GM23338 (cell line): ENCODE results near the gene DIP2C. TPM values are rescaled to one million over a fixed set of nuclear protein-coding genes. Genes with fewer than 3 reads are reported as not detected.

ENCODE experiments used
- ATAC-seq: fragments of 200-7000 bp; cut with Tn5 transposase; 3 replicates; pipeline ENCODE4 v1.9.1; 2020
- DNase-seq: peaks from one replicate; pipeline ENCODE4 v3.0.0-alpha.2; 2015; ENCODE audit warnings: low spot score
- H2AFZ ChIP-seq: fragments of 200-600 bp; sonication (generic); 2 replicates; pipeline ENCODE4 v1.8.0; 2016; ENCODE audit warnings: antibody characterized with exemption, mild to moderate bottlenecking, moderate library complexity
- H3F3A ChIP-seq: fragments of 200-600 bp; sonication (generic); replicated peaks from 2 replicates; pipeline ENCODE4 v1.8.0; 2017; ENCODE audit warnings: antibody characterized with exemption, mixed run types, low read depth
- H3K27ac ChIP-seq: fragments of 200-600 bp; sonication (generic); 2 replicates; pipeline ENCODE4 v1.6.1; 2016; ENCODE audit warnings: low read depth
- H3K27me3 ChIP-seq: fragments of 200-600 bp; sonication (generic); 2 replicates; pipeline ENCODE4 v1.8.0; 2016; ENCODE audit warnings: mild to moderate bottlenecking, mixed run types, moderate library complexity; ENCODE audit not compliant: insufficient read depth
- H3K36me3 ChIP-seq: fragments of 200-600 bp; sonication (generic); 2 replicates; pipeline ENCODE4 v1.8.0; 2016; ENCODE audit warnings: mild to moderate bottlenecking; ENCODE audit not compliant: insufficient read depth
- H3K4me1 ChIP-seq: fragments of 200-600 bp; sonication (generic); 2 replicates; pipeline ENCODE4 v1.8.0; 2016; ENCODE audit warnings: mild to moderate bottlenecking, moderate library complexity; ENCODE audit not compliant: insufficient read depth
- H3K4me2 ChIP-seq: fragments of 200-600 bp; sonication (generic); 2 replicates; pipeline ENCODE4 v1.7.1; 2017; ENCODE audit warnings: mixed run types
- H3K4me3 ChIP-seq: fragments of 200-600 bp; sonication (generic); 2 replicates; pipeline ENCODE4 v1.6.1; 2016; ENCODE audit warnings: mixed run types
- H3K79me2 ChIP-seq: fragments of 200-600 bp; sonication (generic); replicated peaks from 2 replicates; pipeline ENCODE4 v1.8.0; 2017; ENCODE audit warnings: mild to moderate bottlenecking; ENCODE audit not compliant: insufficient read depth
- H3K9me2 ChIP-seq: fragments of 200-600 bp; sonication (generic); 2 replicates; pipeline ENCODE4 v1.8.0; 2017; ENCODE audit not compliant: insufficient read depth
- H4K20me1 ChIP-seq: fragments of 200-600 bp; sonication (generic); replicated peaks from 2 replicates; pipeline ENCODE4 v1.8.0; 2017; ENCODE audit warnings: mild to moderate bottlenecking; ENCODE audit not compliant: insufficient read depth
- H3K27ac Mint-ChIP-seq: 2 replicates; pipeline ENCODE4 v1.8.0; 2020; ENCODE audit warnings: inconsistent platforms, mild to moderate bottlenecking, moderate library complexity, mixed read lengths
- H3K27me3 Mint-ChIP-seq: 3 replicates; pipeline ENCODE4 v1.8.0; 2022; ENCODE audit warnings: low read depth, mild to moderate bottlenecking, moderate library complexity, mixed read lengths, inconsistent platforms; ENCODE audit not compliant: insufficient read depth, poor library complexity
- H3K36me3 Mint-ChIP-seq: 3 replicates; pipeline ENCODE4 v1.8.0; 2021; ENCODE audit warnings: low read depth, mild to moderate bottlenecking, inconsistent platforms, moderate library complexity, mixed read lengths
- H3K4me1 Mint-ChIP-seq: 3 replicates; pipeline ENCODE4 v1.8.0; 2020; ENCODE audit warnings: mild to moderate bottlenecking, inconsistent platforms, mixed read lengths
- H3K4me3 Mint-ChIP-seq: 3 replicates; pipeline ENCODE4 v1.8.0; 2021; ENCODE audit warnings: moderate library complexity, mild to moderate bottlenecking, inconsistent platforms, mixed read lengths
- H3K9me3 Mint-ChIP-seq: 3 replicates; pipeline ENCODE4 v1.8.0; 2020; ENCODE audit warnings: moderate library complexity, mild to moderate bottlenecking, inconsistent platforms, mixed read lengths
- CTCF ChIP-seq, 2 experiments: fragments of 200-600 bp in 1 of 2; sonication (generic) in 1 of 2; conservative IDR thresholded peaks; 2 replicates each; pipeline versions ENCODE4 v1.5.1 to v1.6.1; 2016 to 2017; ENCODE audit warnings: antibody characterized with exemption in 2 of 2, low read depth in 2 of 2, mild to moderate bottlenecking in 2 of 2, moderate library complexity in 1 of 2
- polyA plus RNA-seq: library from polyadenylated mRNA; unstranded; fragments of >200 nt; fragmentation: Nextera tagmentation; extraction: Ambion mirVana; gene quantifications from 2 replicates; pipeline ENCODE4 v1.2.1, GENCODE V29; 2016
- total RNA-seq: library from RNA; depleted of rRNA; stranded (reverse); fragments of >200 nt; shearing (Covaris generic); gene quantifications from 2 replicates; pipeline ENCODE4 v1.2.3, GENCODE V29; 2014
- TF ChIP-seq, protein P1 (sequence below): fragments of 250-450 bp; sonication (Bioruptor Pico); IDR thresholded peaks from 2 replicates; pipeline ENCODE4 v1.5.0; 2020; ENCODE audit warnings: mild to moderate bottlenecking, moderate library complexity

The DIP2C gene
- total and polyA plus RNA-seq, 2 experiments from 2014 or later: 5.1 to 7.7 TPM

GRCh38 chr10:269440-270074, 419.9 kb downstream of the DIP2C start:
- no peak overlapping the region; the same call in 1 of the 2 replicates for H3K27ac Mint-ChIP-seq
- H3K4me3 Mint-ChIP-seq: no peak overlapping the region

More at GRCh38 chr10:269440-270074, 419.9 kb downstream of the DIP2C start:
- Mint-ChIP-seq H3K27me3 (peaks cover 1% of the 10 kb centered on the region), H3K9me3 (no peaks in the 10 kb centered on the region), H3K36me3 (no peaks in the 10 kb centered on the region), H3K4me1 (peaks cover 26% of the 10 kb centered on the region)
- Histone ChIP-seq H3K4me1 (peaks cover 11% of the 10 kb centered on the region; the same call in 1 of the 2 replicates), H3K36me3 (no peaks in the 10 kb centered on the region), H2AFZ (no peak overlapping the region), H3K27me3 (no peaks in the 10 kb centered on the region), H3K4me2 (no peak overlapping the region), H4K20me1 (no peaks in the 10 kb centered on the region), H3F3A (no peaks in the 10 kb centered on the region), H3K9me2 (no peaks in the 10 kb centered on the region), H3K4me3 (no peak overlapping the region), H3K79me2 (no peaks in the 10 kb centered on the region), H3K27ac (no peak overlapping the region)
- TF ChIP-seq, protein P1, sequence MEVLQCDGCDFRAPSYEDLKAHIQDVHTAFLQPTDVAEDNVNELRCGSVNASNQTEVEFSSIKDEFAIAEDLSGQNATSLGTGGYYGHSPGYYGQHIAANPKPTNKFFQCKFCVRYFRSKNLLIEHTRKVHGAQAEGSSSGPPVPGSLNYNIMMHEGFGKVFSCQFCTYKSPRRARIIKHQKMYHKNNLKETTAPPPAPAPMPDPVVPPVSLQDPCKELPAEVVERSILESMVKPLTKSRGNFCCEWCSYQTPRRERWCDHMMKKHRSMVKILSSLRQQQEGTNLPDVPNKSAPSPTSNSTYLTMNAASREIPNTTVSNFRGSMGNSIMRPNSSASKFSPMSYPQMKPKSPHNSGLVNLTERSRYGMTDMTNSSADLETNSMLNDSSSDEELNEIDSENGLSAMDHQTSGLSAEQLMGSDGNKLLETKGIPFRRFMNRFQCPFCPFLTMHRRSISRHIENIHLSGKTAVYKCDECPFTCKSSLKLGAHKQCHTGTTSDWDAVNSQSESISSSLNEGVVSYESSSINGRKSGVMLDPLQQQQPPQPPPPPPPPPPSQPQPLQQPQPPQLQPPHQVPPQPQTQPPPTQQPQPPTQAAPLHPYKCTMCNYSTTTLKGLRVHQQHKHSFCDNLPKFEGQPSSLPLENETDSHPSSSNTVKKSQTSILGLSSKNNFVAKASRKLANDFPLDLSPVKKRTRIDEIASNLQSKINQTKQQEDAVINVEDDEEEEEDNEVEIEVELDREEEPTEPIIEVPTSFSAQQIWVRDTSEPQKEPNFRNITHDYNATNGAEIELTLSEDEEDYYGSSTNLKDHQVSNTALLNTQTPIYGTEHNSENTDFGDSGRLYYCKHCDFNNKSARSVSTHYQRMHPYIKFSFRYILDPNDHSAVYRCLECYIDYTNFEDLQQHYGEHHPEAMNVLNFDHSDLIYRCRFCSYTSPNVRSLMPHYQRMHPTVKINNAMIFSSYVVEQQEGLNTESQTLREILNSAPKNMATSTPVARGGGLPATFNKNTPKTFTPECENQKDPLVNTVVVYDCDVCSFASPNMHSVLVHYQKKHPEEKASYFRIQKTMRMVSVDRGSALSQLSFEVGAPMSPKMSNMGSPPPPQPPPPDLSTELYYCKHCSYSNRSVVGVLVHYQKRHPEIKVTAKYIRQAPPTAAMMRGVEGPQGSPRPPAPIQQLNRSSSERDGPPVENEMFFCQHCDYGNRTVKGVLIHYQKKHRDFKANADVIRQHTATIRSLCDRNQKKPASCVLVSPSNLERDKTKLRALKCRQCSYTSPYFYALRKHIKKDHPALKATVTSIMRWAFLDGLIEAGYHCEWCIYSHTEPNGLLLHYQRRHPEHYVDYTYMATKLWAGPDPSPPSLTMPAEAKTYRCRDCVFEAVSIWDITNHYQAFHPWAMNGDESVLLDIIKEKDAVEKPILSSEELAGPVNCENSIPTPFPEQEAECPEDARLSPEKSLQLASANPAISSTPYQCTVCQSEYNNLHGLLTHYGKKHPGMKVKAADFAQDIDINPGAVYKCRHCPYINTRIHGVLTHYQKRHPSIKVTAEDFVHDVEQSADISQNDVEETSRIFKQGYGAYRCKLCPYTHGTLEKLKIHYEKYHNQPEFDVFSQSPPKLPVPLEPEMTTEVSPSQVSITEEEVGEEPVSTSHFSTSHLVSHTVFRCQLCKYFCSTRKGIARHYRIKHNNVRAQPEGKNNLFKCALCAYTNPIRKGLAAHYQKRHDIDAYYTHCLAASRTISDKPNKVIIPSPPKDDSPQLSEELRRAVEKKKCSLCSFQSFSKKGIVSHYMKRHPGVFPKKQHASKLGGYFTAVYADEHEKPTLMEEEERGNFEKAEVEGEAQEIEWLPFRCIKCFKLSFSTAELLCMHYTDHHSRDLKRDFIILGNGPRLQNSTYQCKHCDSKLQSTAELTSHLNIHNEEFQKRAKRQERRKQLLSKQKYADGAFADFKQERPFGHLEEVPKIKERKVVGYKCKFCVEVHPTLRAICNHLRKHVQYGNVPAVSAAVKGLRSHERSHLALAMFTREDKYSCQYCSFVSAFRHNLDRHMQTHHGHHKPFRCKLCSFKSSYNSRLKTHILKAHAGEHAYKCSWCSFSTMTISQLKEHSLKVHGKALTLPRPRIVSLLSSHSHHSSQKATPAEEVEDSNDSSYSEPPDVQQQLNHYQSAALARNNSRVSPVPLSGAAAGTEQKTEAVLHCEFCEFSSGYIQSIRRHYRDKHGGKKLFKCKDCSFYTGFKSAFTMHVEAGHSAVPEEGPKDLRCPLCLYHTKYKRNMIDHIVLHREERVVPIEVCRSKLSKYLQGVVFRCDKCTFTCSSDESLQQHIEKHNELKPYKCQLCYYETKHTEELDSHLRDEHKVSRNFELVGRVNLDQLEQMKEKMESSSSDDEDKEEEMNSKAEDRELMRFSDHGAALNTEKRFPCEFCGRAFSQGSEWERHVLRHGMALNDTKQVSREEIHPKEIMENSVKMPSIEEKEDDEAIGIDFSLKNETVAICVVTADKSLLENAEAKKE (CRISPR knock-in tag): no peak
- TF ChIP-seq CTCF (conservative IDR thresholded peaks at IDR 0.05; ENCODE audit: low read depth in 2 of 2): no peak
- ATAC-seq: peak; percentile 50
- peak; percentile 27 for DNase-seq
